Measurements from ENCODE around the gene AMZ2. TPM values are rescaled to one million over a fixed set of nuclear protein-coding genes. Genes with fewer than 3 reads are reported as not detected.
"Not testable (repeated sequence)": the region's sequence is repeated elsewhere in the genome, so short reads cannot be mapped to it uniquely, and the experiment has no call there.

AMZ2 gene
- total and polyA plus RNA-seq, 2 experiments from 2014 or later = 69.2 to 122 TPM

GRCh38 chr17:68204736-68205135, 43.1 kb upstream of the AMZ2 start:
- Histone ChIP-seq H3K36me3 (no peaks in the 10 kb centered on the region), H3K27me3 (peaks cover 53% of the 10 kb centered on the region), H3K9me3 (ENCODE audit: low read depth) (no peaks in the 10 kb centered on the region), H3K4me1 (ENCODE audit: low read depth) (peaks cover 3% of the 10 kb centered on the region), H3K4me3 (peak overlapping the region; percentile 74), H3K27ac (no peak overlapping the region)
- no peak for DNase-seq (ENCODE audit: low read depth in 1 of 2, low spot score in 1 of 2)
- TF ChIP-seq, protein P1, sequence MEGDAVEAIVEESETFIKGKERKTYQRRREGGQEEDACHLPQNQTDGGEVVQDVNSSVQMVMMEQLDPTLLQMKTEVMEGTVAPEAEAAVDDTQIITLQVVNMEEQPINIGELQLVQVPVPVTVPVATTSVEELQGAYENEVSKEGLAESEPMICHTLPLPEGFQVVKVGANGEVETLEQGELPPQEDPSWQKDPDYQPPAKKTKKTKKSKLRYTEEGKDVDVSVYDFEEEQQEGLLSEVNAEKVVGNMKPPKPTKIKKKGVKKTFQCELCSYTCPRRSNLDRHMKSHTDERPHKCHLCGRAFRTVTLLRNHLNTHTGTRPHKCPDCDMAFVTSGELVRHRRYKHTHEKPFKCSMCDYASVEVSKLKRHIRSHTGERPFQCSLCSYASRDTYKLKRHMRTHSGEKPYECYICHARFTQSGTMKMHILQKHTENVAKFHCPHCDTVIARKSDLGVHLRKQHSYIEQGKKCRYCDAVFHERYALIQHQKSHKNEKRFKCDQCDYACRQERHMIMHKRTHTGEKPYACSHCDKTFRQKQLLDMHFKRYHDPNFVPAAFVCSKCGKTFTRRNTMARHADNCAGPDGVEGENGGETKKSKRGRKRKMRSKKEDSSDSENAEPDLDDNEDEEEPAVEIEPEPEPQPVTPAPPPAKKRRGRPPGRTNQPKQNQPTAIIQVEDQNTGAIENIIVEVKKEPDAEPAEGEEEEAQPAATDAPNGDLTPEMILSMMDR (IDR thresholded peaks at IDR 0.05; ENCODE audit: low read depth, low read length) = no peak

DNA sequence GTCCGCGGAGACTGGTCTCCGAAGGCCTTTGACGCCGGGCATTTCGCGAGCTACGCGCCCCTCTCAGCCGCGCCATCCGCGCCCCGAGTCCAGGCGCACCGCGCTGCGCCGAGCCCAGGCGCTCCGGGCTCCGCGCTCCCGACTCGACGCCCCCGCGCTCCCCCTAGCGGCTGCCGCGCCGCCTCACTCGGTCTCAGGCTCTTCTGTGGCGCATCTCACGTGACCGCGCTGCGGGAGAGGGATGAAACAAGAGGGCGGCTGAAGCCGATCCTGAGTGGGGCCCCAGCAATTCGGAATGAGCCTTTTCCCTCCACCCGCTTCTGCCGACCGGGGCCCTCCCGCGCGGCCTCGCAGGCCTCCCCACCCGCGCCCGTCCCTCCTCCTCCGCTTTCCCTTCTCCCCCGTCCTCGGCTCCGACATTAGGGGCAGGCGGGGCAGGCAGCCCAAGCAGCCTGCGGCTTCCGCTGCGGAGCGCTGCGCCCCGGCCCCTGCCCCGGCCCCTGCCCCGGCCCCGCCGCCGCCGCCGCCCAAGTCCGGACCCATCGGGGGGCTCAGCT, 42.5 kb upstream of the AMZ2 start:
- peaks cover 47% of the 10 kb centered on the region for H3K27me3 ChIP-seq
- H3K9me3 ChIP-seq (ENCODE audit: low read depth) = no peaks in the 10 kb centered on the region
- peak overlapping the region; percentile 1 for H3K27ac ChIP-seq
- peak overlapping the region; percentile 74 for H3K4me3 ChIP-seq
- TF ChIP-seq, protein P1 (IDR thresholded peaks at IDR 0.05; ENCODE audit: low read depth, low read length) = peak; percentile 76
- H3K36me3 ChIP-seq = peaks cover 4% of the 10 kb centered on the region
- DNase-seq (ENCODE audit: low read depth in 1 of 2, low spot score in 1 of 2) = peak; percentile 91 to 93
- H3K4me1 ChIP-seq (ENCODE audit: low read depth) = peaks cover 3% of the 10 kb centered on the region

- Histone ChIP-seq H3K4me1 (ENCODE audit: low read depth) (peaks cover 3% of the 10 kb centered on the region), H3K27me3 (peaks cover 41% of the 10 kb centered on the region), H3K4me3 (peak overlapping the region; percentile 74), H3K9me3 (ENCODE audit: low read depth) (no peaks in the 10 kb centered on the region), H3K36me3 (peaks cover 6% of the 10 kb centered on the region), H3K27ac (peak overlapping the region; percentile 1)
- DNase-seq (ENCODE audit: low read depth in 1 of 2, low spot score in 1 of 2) = peak; percentile 14 to 15
- TF ChIP-seq, protein P1 (IDR thresholded peaks at IDR 0.05; ENCODE audit: low read depth, low read length) = no peak
These were observed 41.8 kb upstream of the AMZ2 start for GRCh38 chr17:68205808-68206720.

GRCh38 chr17:68207651-68208253, 40.1 kb upstream of the AMZ2 start:
- peaks cover 6% of the 10 kb centered on the region for H3K36me3 ChIP-seq
- TF ChIP-seq, protein P1 (IDR thresholded peaks at IDR 0.05; ENCODE audit: low read depth, low read length) = no peak
- no peaks in the 10 kb centered on the region for H3K9me3 ChIP-seq (ENCODE audit: low read depth)
- peaks cover 24% of the 10 kb centered on the region for H3K27me3 ChIP-seq
- H3K4me3 ChIP-seq = no peak overlapping the region
- peaks cover 3% of the 10 kb centered on the region for H3K4me1 ChIP-seq (ENCODE audit: low read depth)
- no peak for DNase-seq (ENCODE audit: low read depth in 1 of 2, low spot score in 1 of 2)
- H3K27ac ChIP-seq = no peak overlapping the region

- H3K27ac ChIP-seq; H3K9me3 ChIP-seq (ENCODE audit: low read depth); H3K4me1 ChIP-seq (ENCODE audit: low read depth); H3K4me3 ChIP-seq; DNase-seq (ENCODE audit: low read depth in 1 of 2, low spot score in 1 of 2); H3K36me3 ChIP-seq: not testable (repeated sequence)
- peaks cover 15% of the 10 kb centered on the region for H3K27me3 ChIP-seq
These were observed 39.2 kb upstream of the AMZ2 start for GRCh38 chr17:68208651-68209050.

- not testable (repeated sequence) for DNase-seq (ENCODE audit: low read depth in 1 of 2, low spot score in 1 of 2); H3K4me3 ChIP-seq; H3K9me3 ChIP-seq (ENCODE audit: low read depth); H3K27me3 ChIP-seq; H3K36me3 ChIP-seq; H3K4me1 ChIP-seq (ENCODE audit: low read depth); H3K27ac ChIP-seq
These were observed 38.5 kb upstream of the AMZ2 start for GRCh38 chr17:68209191-68209900.
